ENCODE measurements around the gene MTERF4. TPM values are rescaled to one million over a fixed set of nuclear protein-coding genes. Genes with fewer than 3 reads are reported as not detected.

MTERF4 gene
- total and polyA plus RNA-seq, 10 of the 15 experiments (the other 5 are each of a cell fraction or from before 2014, with no cell fraction given) = 36.7 to 69.1 (median 45.5) TPM

DNA sequence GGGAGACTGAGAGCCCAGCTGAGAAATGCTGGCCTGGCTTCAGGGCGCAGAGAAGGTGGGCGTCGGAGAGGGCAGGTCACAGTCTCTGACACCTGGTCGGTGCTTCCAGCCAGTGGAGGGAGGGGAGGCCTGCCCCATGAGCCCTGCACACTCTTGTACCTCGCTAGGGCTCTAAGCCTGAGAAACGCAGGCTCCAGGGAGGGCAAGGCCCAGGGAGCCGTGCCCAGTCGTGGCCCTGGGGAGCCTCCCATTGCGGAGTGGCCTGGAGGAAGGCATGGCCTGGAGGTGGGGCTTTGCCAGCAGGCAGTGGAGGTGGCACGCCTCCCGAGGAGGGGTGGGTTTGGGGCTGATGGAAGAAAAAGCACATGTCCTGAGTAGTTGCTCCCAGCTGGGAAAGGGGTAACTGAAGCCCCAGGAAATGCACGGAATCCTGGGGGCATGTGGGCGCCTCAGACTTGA is 39.0 kb downstream of the MTERF4 start (continued):
- TF ChIP-seq, protein P1, sequence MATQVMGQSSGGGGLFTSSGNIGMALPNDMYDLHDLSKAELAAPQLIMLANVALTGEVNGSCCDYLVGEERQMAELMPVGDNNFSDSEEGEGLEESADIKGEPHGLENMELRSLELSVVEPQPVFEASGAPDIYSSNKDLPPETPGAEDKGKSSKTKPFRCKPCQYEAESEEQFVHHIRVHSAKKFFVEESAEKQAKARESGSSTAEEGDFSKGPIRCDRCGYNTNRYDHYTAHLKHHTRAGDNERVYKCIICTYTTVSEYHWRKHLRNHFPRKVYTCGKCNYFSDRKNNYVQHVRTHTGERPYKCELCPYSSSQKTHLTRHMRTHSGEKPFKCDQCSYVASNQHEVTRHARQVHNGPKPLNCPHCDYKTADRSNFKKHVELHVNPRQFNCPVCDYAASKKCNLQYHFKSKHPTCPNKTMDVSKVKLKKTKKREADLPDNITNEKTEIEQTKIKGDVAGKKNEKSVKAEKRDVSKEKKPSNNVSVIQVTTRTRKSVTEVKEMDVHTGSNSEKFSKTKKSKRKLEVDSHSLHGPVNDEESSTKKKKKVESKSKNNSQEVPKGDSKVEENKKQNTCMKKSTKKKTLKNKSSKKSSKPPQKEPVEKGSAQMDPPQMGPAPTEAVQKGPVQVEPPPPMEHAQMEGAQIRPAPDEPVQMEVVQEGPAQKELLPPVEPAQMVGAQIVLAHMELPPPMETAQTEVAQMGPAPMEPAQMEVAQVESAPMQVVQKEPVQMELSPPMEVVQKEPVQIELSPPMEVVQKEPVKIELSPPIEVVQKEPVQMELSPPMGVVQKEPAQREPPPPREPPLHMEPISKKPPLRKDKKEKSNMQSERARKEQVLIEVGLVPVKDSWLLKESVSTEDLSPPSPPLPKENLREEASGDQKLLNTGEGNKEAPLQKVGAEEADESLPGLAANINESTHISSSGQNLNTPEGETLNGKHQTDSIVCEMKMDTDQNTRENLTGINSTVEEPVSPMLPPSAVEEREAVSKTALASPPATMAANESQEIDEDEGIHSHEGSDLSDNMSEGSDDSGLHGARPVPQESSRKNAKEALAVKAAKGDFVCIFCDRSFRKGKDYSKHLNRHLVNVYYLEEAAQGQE (IDR thresholded peaks at IDR 0.05; ENCODE audit: low read depth, low read length) = no peak
- TF ChIP-seq, protein P2, sequence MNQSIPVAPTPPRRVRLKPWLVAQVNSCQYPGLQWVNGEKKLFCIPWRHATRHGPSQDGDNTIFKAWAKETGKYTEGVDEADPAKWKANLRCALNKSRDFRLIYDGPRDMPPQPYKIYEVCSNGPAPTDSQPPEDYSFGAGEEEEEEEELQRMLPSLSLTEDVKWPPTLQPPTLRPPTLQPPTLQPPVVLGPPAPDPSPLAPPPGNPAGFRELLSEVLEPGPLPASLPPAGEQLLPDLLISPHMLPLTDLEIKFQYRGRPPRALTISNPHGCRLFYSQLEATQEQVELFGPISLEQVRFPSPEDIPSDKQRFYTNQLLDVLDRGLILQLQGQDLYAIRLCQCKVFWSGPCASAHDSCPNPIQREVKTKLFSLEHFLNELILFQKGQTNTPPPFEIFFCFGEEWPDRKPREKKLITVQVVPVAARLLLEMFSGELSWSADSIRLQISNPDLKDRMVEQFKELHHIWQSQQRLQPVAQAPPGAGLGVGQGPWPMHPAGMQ (IDR thresholded peaks at IDR 0.05; ENCODE audit: borderline replicate concordance) = no peak
- TF ChIP-seq SUPT20H (IDR thresholded peaks at IDR 0.05; ENCODE audit: borderline replicate concordance, control insufficient read depth, low read depth, low read length) = no peak

DNA sequence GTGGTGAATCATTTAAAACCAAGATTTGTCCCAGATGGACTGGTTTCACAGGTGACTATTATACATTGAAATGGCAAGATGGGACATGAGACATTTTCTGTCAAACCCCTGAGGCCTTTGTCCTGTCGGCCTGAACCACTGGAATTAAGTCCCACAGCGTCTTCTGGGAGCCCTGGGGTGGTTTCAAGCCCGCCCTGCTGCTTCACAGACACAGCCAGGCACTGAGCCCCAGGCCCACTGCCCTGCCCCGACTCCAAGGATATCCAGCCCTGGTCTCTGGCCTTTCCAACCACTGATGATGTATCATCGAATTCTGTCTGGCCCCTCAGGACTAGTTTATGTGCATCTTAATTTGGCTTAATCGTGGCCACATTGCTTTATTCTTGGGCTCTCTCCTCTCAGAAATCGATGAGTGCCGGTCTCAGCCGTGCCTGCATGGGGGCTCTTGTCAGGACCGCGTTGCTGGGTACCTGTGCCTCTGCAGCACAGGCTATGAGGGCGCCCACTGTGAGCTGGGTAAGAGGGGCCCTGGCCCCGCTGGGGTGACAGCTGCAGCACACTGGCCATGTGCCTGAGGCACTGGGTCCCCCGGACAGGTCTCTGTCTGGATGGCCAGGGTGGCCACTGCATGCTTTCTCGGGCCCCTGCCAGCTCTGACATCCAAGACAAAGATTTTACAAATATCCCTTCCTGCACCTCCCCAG is 39.5 kb downstream of the MTERF4 start:
- Histone ChIP-seq H3K4me2 (ENCODE audit: control insufficient read depth, insufficient read depth) (no peak overlapping the region), H3K4me3 (no peak overlapping the region), H3K9ac (ENCODE audit: control insufficient read depth, insufficient read depth, low read length) (no peak overlapping the region), H4K20me1 (ENCODE audit: control insufficient read depth, insufficient read depth) (no peaks in the 10 kb centered on the region), H3K9me3 (replicated peaks; ENCODE audit: control insufficient read depth, insufficient read depth, low read length) (no peaks in the 10 kb centered on the region), H3K36me3 (ENCODE audit: control insufficient read depth in 2 of 2, insufficient read depth in 2 of 2, low read length in 1 of 2) (no peaks in the 10 kb centered on the region), H3K27ac (ENCODE audit: control insufficient read depth, insufficient read depth) (no peak overlapping the region), H3K79me2 (ENCODE audit: control insufficient read depth, insufficient read depth, low read length) (no peaks in the 10 kb centered on the region), H3K27me3 (replicated peaks in 1 of 2; ENCODE audit: control insufficient read depth in 2 of 2, insufficient read depth in 2 of 2, low read length in 1 of 2) (no peaks in the 10 kb centered on the region; a peak in 1 of 4 replicates), H2AFZ (ENCODE audit: control insufficient read depth, low read depth, low read length) (no peak overlapping the region), H3K4me1 (ENCODE audit: control insufficient read depth, insufficient read depth, low read length) (no peaks in the 10 kb centered on the region)
- DNase-seq (ENCODE audit: low read depth, low spot score) = no peak
- intact Hi-C loops (cut with micrococcal nuclease; ENCODE audit: unreplicated experiment) (no loop called here), in situ Hi-C loops (cut with MboI) (no loop called here)
- no peak for FAIRE-seq
- ChIA-PET POLR2A (no interaction called here), RAD21 (ENCODE audit: unreplicated experiment) (no interaction called here), SMC1A (ENCODE audit: uncharacterized antibody, unreplicated experiment) (no interaction called here), CTCF (interaction anchor here (0.9 kb wide), 1 partner anchor 16 kb away, joined by 6 read pairs; no protein-coding TSS in a partner anchor)
- ATAC-seq = no peak
- WGBS (ENCODE audit: insufficient coverage, insufficient replicate concordance, low lambda C conversion rate, missing lambda C conversion rate) = 37% methylated on average over 15 of the region's 15 CpGs
- no TSS peak for BruUV-seq (replicated peaks)
- TF ChIP-seq SIN3A (IDR thresholded peaks at IDR 0.05; ENCODE audit: low read depth, low read length) = no peak
- TF ChIP-seq, protein P1 (IDR thresholded peaks at IDR 0.05; ENCODE audit: low read depth, low read length) = no peak
- no peak for TF ChIP-seq RFX5 (IDR thresholded peaks at IDR 0.05; ENCODE audit: low read depth, low read length)
- no peak for TF ChIP-seq NR2F1 (conservative IDR thresholded peaks at IDR 0.05)
- TF ChIP-seq ETV6 (conservative IDR thresholded peaks at IDR 0.05 in 1 of 2, IDR thresholded peaks at IDR 0.05 in 1 of 2; ENCODE audit: borderline replicate concordance in 1 of 2, low read depth in 1 of 2) = no peak
- no peak for TF ChIP-seq NFYA (IDR thresholded peaks at IDR 0.05; ENCODE audit: borderline replicate concordance, low read depth, low read length)
- no peak for TF ChIP-seq BRCA1 (IDR thresholded peaks at IDR 0.05; ENCODE audit: low read depth, low read length)
- no peak for TF ChIP-seq RBBP5 (conservative IDR thresholded peaks at IDR 0.05)
